Measurements from ENCODE around the gene NOS1. TPM values are rescaled to one million over a fixed set of nuclear protein-coding genes. Genes with fewer than 3 reads are reported as not detected.
A peak's percentile ranks its signal among the peaks of the same experiment; 100 is the strongest.

NOS1 gene
- total and polyA plus RNA-seq, 2 experiments from 2014 or later = 0.63 to 3.0 TPM

- TF ChIP-seq CTCF (conservative IDR thresholded peaks at IDR 0.05; ENCODE audit: low read depth in 2 of 2) = peak; percentile 18 to 55; a peak in 3 of 4 replicates
Observed at GRCh38 chr12:117227000-117227653, 134.3 kb downstream of the NOS1 start (continued).

- Histone ChIP-seq H3K4me2 (no peak overlapping the region), H3K9me2 (ENCODE audit: insufficient read depth) (no peaks in the 10 kb centered on the region), H4K20me1 (replicated peaks; ENCODE audit: insufficient read depth) (no peaks in the 10 kb centered on the region), H2AFZ (no peak overlapping the region), H3K4me3 (no peak overlapping the region), H3K36me3 (ENCODE audit: insufficient read depth) (no peaks in the 10 kb centered on the region), H3F3A (replicated peaks; ENCODE audit: low read depth) (no peaks in the 10 kb centered on the region), H3K27ac (ENCODE audit: low read depth) (no peak overlapping the region), H3K27me3 (ENCODE audit: insufficient read depth) (no peaks in the 10 kb centered on the region), H3K79me2 (replicated peaks; ENCODE audit: insufficient read depth) (no peaks in the 10 kb centered on the region), H3K4me1 (ENCODE audit: insufficient read depth) (no peaks in the 10 kb centered on the region)
- no peak overlapping the region for H3K4me3 Mint-ChIP-seq
- H3K36me3 Mint-ChIP-seq (ENCODE audit: low read depth) = no peaks in the 10 kb centered on the region; the same call in 2 of the 3 replicates
- ATAC-seq (no peak), DNase-seq (ENCODE audit: low spot score) (no peak)
- H3K27me3 Mint-ChIP-seq (ENCODE audit: insufficient read depth, low read depth, poor library complexity) = peaks cover 7% of the 10 kb centered on the region
- H3K4me1 Mint-ChIP-seq = 0 out of 3 replicates have a peak, but pooled peaks cover 7% of the 10 kb centered on the region
- H3K27ac Mint-ChIP-seq = no peak overlapping the region
- TF ChIP-seq REST (IDR thresholded peaks at IDR 0.05; ENCODE audit: unreplicated experiment) = no peak
- H3K9me3 Mint-ChIP-seq = no peaks in the 10 kb centered on the region
Observed at GRCh38 chr12:117226505-117226904, 134.9 kb downstream of the NOS1 start.

- no peaks in the 10 kb centered on the region for H3F3A ChIP-seq (replicated peaks; ENCODE audit: low read depth)
- H3K9me2 ChIP-seq (ENCODE audit: insufficient read depth) = no peaks in the 10 kb centered on the region
- H4K20me1 ChIP-seq (replicated peaks; ENCODE audit: insufficient read depth) = no peaks in the 10 kb centered on the region
- ATAC-seq (no peak), DNase-seq (ENCODE audit: low spot score) (no peak)
- no peak overlapping the region for H2AFZ ChIP-seq
- H3K27me3 ChIP-seq (ENCODE audit: insufficient read depth) = no peaks in the 10 kb centered on the region
- Mint-ChIP-seq H3K9me3 (no peaks in the 10 kb centered on the region), H3K27me3 (ENCODE audit: insufficient read depth, low read depth, poor library complexity) (peaks cover 4% of the 10 kb centered on the region), H3K36me3 (ENCODE audit: low read depth) (no peaks in the 10 kb centered on the region; the same call in 2 of the 3 replicates), H3K4me3 (no peak overlapping the region), H3K27ac (no peak overlapping the region), H3K4me1 (0 out of 3 replicates have a peak, but pooled peaks cover 7% of the 10 kb centered on the region)
- H3K79me2 ChIP-seq (replicated peaks; ENCODE audit: insufficient read depth) = no peaks in the 10 kb centered on the region
- H3K4me3 ChIP-seq = no peak overlapping the region
- H3K4me1 ChIP-seq (ENCODE audit: insufficient read depth) = no peaks in the 10 kb centered on the region
- no peak overlapping the region for H3K4me2 ChIP-seq
- H3K27ac ChIP-seq (ENCODE audit: low read depth) = no peak overlapping the region
- no peaks in the 10 kb centered on the region for H3K36me3 ChIP-seq (ENCODE audit: insufficient read depth)
- no peak for TF ChIP-seq ZNF331 (CRISPR knock-in tag; IDR thresholded peaks at IDR 0.05; ENCODE audit: low read depth)
- TF ChIP-seq CTCF (conservative IDR thresholded peaks at IDR 0.05; ENCODE audit: low read depth in 2 of 2) = no peak
- TF ChIP-seq ZNF114 (CRISPR knock-in tag; IDR thresholded peaks at IDR 0.05) = no peak
- no peak for TF ChIP-seq EZH2phosphoT487 (IDR thresholded peaks at IDR 0.05; ENCODE audit: unreplicated experiment)
- no peak for TF ChIP-seq STAT1 (IDR thresholded peaks at IDR 0.05; ENCODE audit: unreplicated experiment)
- TF ChIP-seq JUNB (IDR thresholded peaks at IDR 0.05; ENCODE audit: unreplicated experiment) = no peak
- TF ChIP-seq REST (IDR thresholded peaks at IDR 0.05; ENCODE audit: unreplicated experiment) = no peak
- TF ChIP-seq NANOG (IDR thresholded peaks at IDR 0.05; ENCODE audit: borderline replicate concordance) = no peak
- no peak for TF ChIP-seq EZH2 (IDR thresholded peaks at IDR 0.05; ENCODE audit: low read depth, unreplicated experiment)
Observed at GRCh38 chr12:117225179-117225578, 136.2 kb downstream of the NOS1 start.
